ENCODE results near the gene KLHDC4.

DNA sequence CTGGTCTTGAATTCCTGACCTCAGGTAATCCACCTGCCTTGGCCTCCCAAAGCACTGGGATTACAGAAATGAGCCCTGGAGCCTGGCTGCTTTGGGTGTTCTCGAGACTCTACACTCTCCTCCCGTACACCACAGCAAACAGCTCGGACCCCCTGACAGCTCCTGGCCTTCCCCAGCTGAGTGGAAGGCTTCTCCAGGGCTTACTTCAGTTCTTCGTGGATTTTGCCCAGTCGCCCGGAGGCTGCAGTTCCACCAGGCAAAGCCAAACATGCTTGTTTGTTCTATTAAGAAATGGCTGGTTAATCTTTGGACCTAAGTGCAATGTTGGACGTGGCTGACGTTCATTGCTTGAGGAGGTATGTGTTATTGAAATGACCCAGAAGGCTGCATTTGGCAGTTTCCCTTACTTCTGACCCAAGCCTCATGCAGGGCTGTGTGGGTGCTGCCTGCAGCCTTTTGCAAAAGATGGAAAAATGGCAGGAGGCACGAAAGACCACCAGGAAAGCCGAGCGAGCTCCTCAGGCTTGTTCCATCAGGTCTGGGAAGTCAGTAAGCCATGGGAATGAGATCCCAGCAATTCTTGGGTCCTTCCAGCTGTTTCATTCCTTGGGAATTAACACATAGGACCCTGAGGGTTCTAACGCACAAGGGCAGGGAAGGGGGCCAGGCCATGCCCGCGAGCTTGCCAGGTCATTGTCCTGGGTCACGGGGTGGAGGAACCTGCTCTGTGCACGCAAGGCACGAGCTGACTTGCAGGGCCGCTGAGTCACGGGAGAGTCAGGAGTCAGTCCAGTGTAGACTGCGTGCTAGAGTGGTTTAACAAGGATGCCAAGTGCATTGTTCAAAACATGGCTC lies 23.9 kb upstream of the KLHDC4 start:
- TF ChIP-seq, protein P1, sequence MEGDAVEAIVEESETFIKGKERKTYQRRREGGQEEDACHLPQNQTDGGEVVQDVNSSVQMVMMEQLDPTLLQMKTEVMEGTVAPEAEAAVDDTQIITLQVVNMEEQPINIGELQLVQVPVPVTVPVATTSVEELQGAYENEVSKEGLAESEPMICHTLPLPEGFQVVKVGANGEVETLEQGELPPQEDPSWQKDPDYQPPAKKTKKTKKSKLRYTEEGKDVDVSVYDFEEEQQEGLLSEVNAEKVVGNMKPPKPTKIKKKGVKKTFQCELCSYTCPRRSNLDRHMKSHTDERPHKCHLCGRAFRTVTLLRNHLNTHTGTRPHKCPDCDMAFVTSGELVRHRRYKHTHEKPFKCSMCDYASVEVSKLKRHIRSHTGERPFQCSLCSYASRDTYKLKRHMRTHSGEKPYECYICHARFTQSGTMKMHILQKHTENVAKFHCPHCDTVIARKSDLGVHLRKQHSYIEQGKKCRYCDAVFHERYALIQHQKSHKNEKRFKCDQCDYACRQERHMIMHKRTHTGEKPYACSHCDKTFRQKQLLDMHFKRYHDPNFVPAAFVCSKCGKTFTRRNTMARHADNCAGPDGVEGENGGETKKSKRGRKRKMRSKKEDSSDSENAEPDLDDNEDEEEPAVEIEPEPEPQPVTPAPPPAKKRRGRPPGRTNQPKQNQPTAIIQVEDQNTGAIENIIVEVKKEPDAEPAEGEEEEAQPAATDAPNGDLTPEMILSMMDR (IDR thresholded peaks at IDR 0.05), result no peak
- peak in 2 of 3 donors; percentile 21 to 79 for TF ChIP-seq POLR2AphosphoS5 (IDR thresholded peaks at IDR 0.05)
